Naive thymus-derived CD4-positive, alpha-beta T cell (primary cell): ENCODE data around the gene PKD1L1. TPM values are rescaled to one million over a fixed set of nuclear protein-coding genes. Genes with fewer than 3 reads are reported as not detected.
"Not testable (repeated sequence)": the region's sequence is repeated elsewhere in the genome, so short reads cannot be mapped to it uniquely, and the experiment has no call there.

ENCODE experiments used
- ATAC-seq: fragments of 150-1000 bp; cut with Tn5 transposase; 2 replicates; pipeline ENCODE4 v1.10.0; 2021; ENCODE audit warnings: mild to moderate bottlenecking, moderate library complexity
- CTCF ChIA-PET: fragments of 350-600 bp; sonication (Branson Sonifier 250); formaldehyde crosslinking; loops from one replicate; lab custom pipeline; 2021; ENCODE audit warnings: antibody characterized with exemption; lab: Charles Lee
- POLR2A ChIA-PET: fragments of 350-600 bp; sonication (Branson Sonifier 250); formaldehyde crosslinking; loops from one replicate; lab custom pipeline; 2021; ENCODE audit warnings: antibody characterized with exemption, inconsistent platforms; lab: Charles Lee
- DNase-seq, 9 donors: peaks; one replicate each; pipeline versions ENCODE4 v3.0.0 to v3.0.0-alpha.2; 2020 to 2022; ENCODE audit warnings: mixed read lengths in 1 of 9
- H3K27ac ChIP-seq: one replicate; pipeline ENCODE4 v1.7.0; 2013; ENCODE audit warnings: mild to moderate bottlenecking, low read depth, low read length, moderate library complexity
- H3K27me3 ChIP-seq, 2 donors: one replicate each; pipeline ENCODE4 v1.7.0; 2013; ENCODE audit warnings: low read length in 2 of 2, mild to moderate bottlenecking in 2 of 2, moderate library complexity in 2 of 2; ENCODE audit not compliant: control insufficient read depth in 2 of 2, insufficient read depth in 2 of 2
- H3K36me3 ChIP-seq, 3 experiments: 1 replicate in 2 of 3; 2 replicates in 1 of 3; pipeline ENCODE4 v1.7.0; 2013; ENCODE audit warnings: low read length in 3 of 3, mild to moderate bottlenecking in 3 of 3, moderate library complexity in 1 of 3; ENCODE audit not compliant: insufficient read depth in 3 of 3, control insufficient read depth in 2 of 3
- H3K4me1 ChIP-seq, 2 donors: one replicate each; pipeline ENCODE4 v1.7.0; 2013; ENCODE audit warnings: low read length in 2 of 2, mild to moderate bottlenecking in 2 of 2, moderate library complexity in 1 of 2; ENCODE audit not compliant: control insufficient read depth in 2 of 2, insufficient read depth in 2 of 2
- H3K4me3 ChIP-seq: 2 replicates; pipeline ENCODE4 v1.7.0; 2013; ENCODE audit warnings: mild to moderate bottlenecking, low read length
- H3K9me3 ChIP-seq, 3 experiments: 1 replicate in 2 of 3; 2 replicates in 1 of 3; pipeline ENCODE4 v1.7.0; 2013; ENCODE audit warnings: low read length in 3 of 3; ENCODE audit not compliant: control insufficient read depth in 2 of 3
- H3K27ac Mint-ChIP-seq, 9 donors: one replicate each; pipeline ENCODE4 v1.8.0; 2020 to 2022; ENCODE audit warnings: mixed read lengths in 9 of 9, mild to moderate bottlenecking in 8 of 9, moderate library complexity in 5 of 9, inconsistent platforms in 2 of 9
- H3K27me3 Mint-ChIP-seq, 5 donors: one replicate each; pipeline ENCODE4 v1.8.0; 2021 to 2022; ENCODE audit warnings: mixed read lengths in 5 of 5, mild to moderate bottlenecking in 1 of 5
- H3K36me3 Mint-ChIP-seq, 5 donors: one replicate each; pipeline ENCODE4 v1.8.0; 2020 to 2022; ENCODE audit warnings: mixed read lengths in 5 of 5, mild to moderate bottlenecking in 3 of 5, inconsistent platforms in 1 of 5
- H3K4me1 Mint-ChIP-seq, 7 donors: one replicate each; pipeline ENCODE4 v1.8.0; 2020 to 2022; ENCODE audit warnings: mixed read lengths in 7 of 7, mild to moderate bottlenecking in 3 of 7, inconsistent platforms in 1 of 7
- H3K4me3 Mint-ChIP-seq, 10 donors: one replicate each; pipeline ENCODE4 v1.8.0; 2020 to 2022; ENCODE audit warnings: mild to moderate bottlenecking in 10 of 10, mixed read lengths in 10 of 10, moderate library complexity in 6 of 10, inconsistent platforms in 2 of 10
- H3K9me3 Mint-ChIP-seq, 11 donors: one replicate each; pipeline ENCODE4 v1.8.0; 2020 to 2022; ENCODE audit warnings: mixed read lengths in 11 of 11, mild to moderate bottlenecking in 4 of 11, inconsistent platforms in 1 of 11, moderate library complexity in 1 of 11
- intact Hi-C, 2 donors: fragments of 100-400 bp; cut with micrococcal nuclease; formaldehyde crosslinking; loops; one replicate each; pipeline ENCODE4 v1.15.1; 2023
- polyA plus RNA-seq, 2 donors: library from polyadenylated mRNA; unstranded; fragments of 300-500 nt; fragmentation: Illumina TruSeq; gene quantifications; one replicate each; pipeline ENCODE4 v1.2.3, GENCODE V29; 2021
- total RNA-seq, 6 experiments: library from RNA in 5 of 6; stranded (reverse) in 5 of 6; gene quantifications; 1 replicate in 5 of 6; 2 replicates in 1 of 6; pipeline ENCODE4 v1.2.3 and lab custom pipeline; 2021 to 2026

PKD1L1 gene
- total and polyA plus RNA-seq, 7 experiments from 2014 or later: 0.07 to 1.5 (median 0.83) TPM; not detected in 1

DNA sequence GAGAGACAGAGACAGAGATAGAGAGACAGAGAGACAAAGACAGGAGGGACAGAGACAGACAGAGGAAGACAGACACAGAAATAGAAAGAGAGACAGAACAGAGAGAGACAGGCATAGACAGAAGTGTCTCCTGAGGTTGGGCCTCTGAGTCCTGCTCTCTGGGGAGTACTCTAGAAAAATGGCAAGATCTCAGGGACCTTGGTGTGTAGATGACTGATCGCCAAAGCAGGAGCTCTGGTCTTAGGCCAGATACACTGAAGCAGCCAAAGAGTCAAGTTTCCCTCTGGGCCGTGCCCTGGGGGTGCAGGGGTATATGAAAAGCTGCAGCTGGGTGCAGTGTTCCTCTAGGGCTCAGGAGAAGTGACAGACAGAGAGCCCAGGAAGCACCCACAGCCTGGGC lies 189.7 kb downstream of the PKD1L1 start:
- Histone ChIP-seq H3K27ac (no peak overlapping the region), H3K4me1 (no peaks in the 10 kb centered on the region), H3K9me3 (no peaks in the 10 kb centered on the region), H3K36me3 (no peaks in the 10 kb centered on the region), H3K27me3 (no peaks in the 10 kb centered on the region), H3K4me3 (no peak overlapping the region)
- DNase-seq (no peak), ATAC-seq (no peak)
- Mint-ChIP-seq H3K4me3 (no peak overlapping the region), H3K9me3 (peaks cover 0 to 3% (median 0%) of the 10 kb centered on the region in 11 donors), H3K4me1 (peaks cover 0 to 3% (median 0%) of the 10 kb centered on the region in 7 donors), H3K27ac (no peak overlapping the region), H3K27me3 (peaks cover 0 to 14% (median 4%) of the 10 kb centered on the region in 5 donors), H3K36me3 (peaks cover 0 to 4% (median 0%) of the 10 kb centered on the region in 5 donors)
- intact Hi-C loops: no loop called here
- ChIA-PET CTCF (no interaction called here), POLR2A (no interaction called here)

DNA sequence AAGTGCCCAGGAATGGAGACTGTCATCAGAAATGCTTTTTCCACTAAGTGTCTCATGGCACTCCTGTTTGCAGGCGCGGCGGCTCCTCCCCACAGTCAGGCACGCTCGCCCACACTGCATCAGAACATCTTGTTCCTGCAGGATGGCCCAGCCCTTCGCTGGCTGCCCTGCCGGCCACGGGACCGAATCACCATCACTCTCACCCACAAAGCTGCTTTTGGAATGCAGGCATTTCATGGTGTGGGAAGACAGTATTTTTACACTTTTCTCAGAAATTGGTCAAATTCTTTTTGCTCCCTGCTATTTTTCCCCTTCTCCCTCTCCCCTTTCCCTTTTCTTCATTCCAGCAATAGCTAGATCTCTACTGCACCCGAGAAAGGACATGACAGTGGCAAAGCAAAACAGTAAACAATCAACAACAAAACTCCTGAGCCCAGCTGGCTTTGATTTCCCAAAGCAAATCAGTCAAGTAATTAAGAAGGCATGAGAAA lies 190.3 kb downstream of the PKD1L1 start:
- peaks cover 0 to 14% (median 5%) of the 10 kb centered on the region in 5 donors for H3K27me3 Mint-ChIP-seq
- Histone ChIP-seq H3K27ac (no peak overlapping the region), H3K27me3 (no peaks in the 10 kb centered on the region), H3K36me3 (no peaks in the 10 kb centered on the region), H3K4me3 (no peak overlapping the region), H3K4me1 (no peaks in the 10 kb centered on the region), H3K9me3 (no peaks in the 10 kb centered on the region)
- H3K4me1 Mint-ChIP-seq: peaks cover 0 to 3% (median 0%) of the 10 kb centered on the region in 7 donors
- ChIA-PET POLR2A (no interaction called here), CTCF (no interaction called here)
- peaks cover 0 to 4% (median 0%) of the 10 kb centered on the region in 5 donors for H3K36me3 Mint-ChIP-seq
- H3K9me3 Mint-ChIP-seq: peaks cover 0 to 4% (median 0%) of the 10 kb centered on the region in 11 donors
- H3K4me3 Mint-ChIP-seq: no peak overlapping the region
- ATAC-seq (no peak), DNase-seq (no peak)
- intact Hi-C loops: no loop called here
- H3K27ac Mint-ChIP-seq: no peak overlapping the region

DNA sequence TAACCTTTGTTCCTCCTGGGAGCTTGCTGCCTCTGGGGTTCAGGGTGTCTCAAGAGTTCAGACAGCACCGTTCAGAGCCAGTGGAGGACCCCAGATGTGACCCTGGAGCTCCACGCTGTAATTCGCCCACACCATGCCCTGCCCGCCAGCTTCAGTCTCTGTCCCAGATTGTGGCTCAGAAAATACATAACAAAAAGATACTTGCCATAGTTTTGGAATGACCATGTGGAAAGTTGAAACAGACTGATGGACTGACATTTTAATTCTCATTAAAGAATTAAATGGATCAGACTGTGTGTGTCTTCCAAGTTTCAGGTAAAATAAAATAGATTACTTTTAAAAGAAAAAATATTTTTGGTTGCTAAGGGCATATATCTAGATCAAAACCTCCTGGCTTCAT lies 191.6 kb downstream of the PKD1L1 start:
- Mint-ChIP-seq H3K27me3 (peaks cover 0 to 14% (median 5%) of the 10 kb centered on the region in 5 donors), H3K4me3 (no peak overlapping the region), H3K4me1 (peaks cover 0 to 3% (median 0%) of the 10 kb centered on the region in 7 donors), H3K9me3 (peaks cover 0 to 7% (median 2%) of the 10 kb centered on the region in 11 donors), H3K36me3 (peaks cover 0 to 4% (median 0%) of the 10 kb centered on the region in 5 donors), H3K27ac (no peak overlapping the region)
- ATAC-seq (no peak), DNase-seq (no peak)
- Histone ChIP-seq H3K36me3 (no peaks in the 10 kb centered on the region), H3K4me1 (no peaks in the 10 kb centered on the region), H3K27ac (no peak overlapping the region), H3K4me3 (no peak overlapping the region), H3K27me3 (no peaks in the 10 kb centered on the region), H3K9me3 (no peaks in the 10 kb centered on the region)
- ChIA-PET POLR2A (no interaction called here), CTCF (no interaction called here)
- intact Hi-C loops: no loop called here

DNA sequence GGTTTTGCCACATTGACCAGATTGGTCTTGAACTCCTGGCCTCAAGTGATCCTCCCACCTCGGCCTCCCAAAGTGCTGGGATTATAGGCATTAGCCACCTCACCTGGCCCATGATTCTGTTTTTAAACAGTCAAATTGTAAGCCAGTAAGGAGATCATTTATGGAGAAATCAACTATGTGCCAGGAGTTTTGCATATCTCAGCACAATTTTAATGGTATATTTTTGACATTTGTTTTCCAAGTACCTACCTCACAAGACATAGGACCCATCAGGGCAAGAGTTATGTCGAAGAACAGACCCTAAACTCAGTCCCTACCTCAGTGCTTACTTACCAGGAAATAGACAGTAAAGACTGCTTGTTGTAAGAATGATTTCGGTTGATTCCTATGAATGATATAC lies 193.0 kb downstream of the PKD1L1 start:
- CTCF ChIA-PET: no interaction called here
- peaks cover 0 to 4% (median 0%) of the 10 kb centered on the region in 5 donors for H3K36me3 Mint-ChIP-seq
- POLR2A ChIA-PET: no interaction called here

DNA sequence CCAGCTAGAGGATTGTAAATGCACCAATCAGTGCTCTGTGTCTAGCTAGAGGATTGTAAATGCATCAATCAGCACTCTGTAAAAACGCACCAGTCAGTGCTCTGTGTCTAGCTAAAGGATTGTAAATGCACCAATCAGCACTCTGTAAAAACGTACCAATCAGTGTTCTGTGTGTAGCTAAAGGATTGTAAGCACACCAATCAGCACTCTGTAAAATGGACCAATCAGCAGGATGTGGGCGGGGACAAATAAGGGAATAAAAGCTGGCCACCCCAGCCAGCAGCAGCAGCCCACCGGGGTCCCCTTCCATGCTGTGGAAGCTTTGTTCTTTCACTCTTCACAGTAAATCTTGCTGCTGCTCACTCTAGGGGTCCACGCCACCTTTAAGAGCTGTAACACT lies 196.5 kb downstream of the PKD1L1 start:
- H3K27ac ChIP-seq, H3K4me1 Mint-ChIP-seq, H3K4me3 Mint-ChIP-seq, H3K36me3 Mint-ChIP-seq, H3K4me1 ChIP-seq, H3K36me3 ChIP-seq, H3K27me3 ChIP-seq, H3K9me3 ChIP-seq, H3K27ac Mint-ChIP-seq, DNase-seq, ATAC-seq, intact Hi-C loops, CTCF ChIA-PET, H3K4me3 ChIP-seq, POLR2A ChIA-PET: not testable (repeated sequence)
- Mint-ChIP-seq H3K27me3 (peaks cover 0 to 24% (median 17%) of the 10 kb centered on the region in 5 donors), H3K9me3 (peaks cover 0 to 11% (median 3%) of the 10 kb centered on the region in 11 donors)

More for the DNA sequence above, 193.0 kb downstream of the PKD1L1 start:
- Histone ChIP-seq H3K27me3 (no peaks in the 10 kb centered on the region), H3K9me3 (no peaks in the 10 kb centered on the region), H3K27ac (no peak overlapping the region), H3K4me3 (no peak overlapping the region), H3K36me3 (no peaks in the 10 kb centered on the region), H3K4me1 (no peaks in the 10 kb centered on the region)
- no peak overlapping the region for H3K27ac Mint-ChIP-seq
- DNase-seq (no peak), ATAC-seq (no peak)
- H3K4me1 Mint-ChIP-seq: peaks cover 0 to 10% (median 4%) of the 10 kb centered on the region in 7 donors
- peaks cover 0 to 10% (median 6%) of the 10 kb centered on the region in 5 donors for H3K27me3 Mint-ChIP-seq
- intact Hi-C loops: no loop called here
- H3K9me3 Mint-ChIP-seq: peaks cover 0 to 11% (median 3%) of the 10 kb centered on the region in 11 donors
- no peak overlapping the region for H3K4me3 Mint-ChIP-seq

DNA sequence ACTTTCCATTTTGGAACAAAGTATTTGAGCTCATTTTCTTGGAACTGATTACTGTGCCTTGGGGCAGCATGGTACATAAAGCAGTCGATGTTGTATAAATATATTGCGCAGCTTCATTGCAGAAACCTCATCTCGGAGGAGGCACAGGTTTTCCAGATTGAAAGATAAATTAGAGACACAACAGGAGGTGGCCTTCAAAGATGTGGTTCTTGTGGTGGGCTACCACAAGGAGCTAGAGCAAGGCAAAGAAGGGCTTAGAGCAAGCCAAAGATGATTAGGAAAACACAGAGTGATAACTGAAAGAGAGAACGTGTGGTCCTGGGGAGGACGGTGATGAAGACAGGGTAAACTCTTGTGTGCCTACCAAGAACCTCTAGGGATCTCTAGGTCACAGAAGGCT lies 197.2 kb downstream of the PKD1L1 start:
- H3K27ac ChIP-seq: no peak overlapping the region
- Mint-ChIP-seq H3K36me3 (peaks cover 0 to 4% (median 0%) of the 10 kb centered on the region in 5 donors), H3K9me3 (peaks cover 0 to 11% (median 3%) of the 10 kb centered on the region in 11 donors), H3K4me3 (no peak overlapping the region), H3K27me3 (peaks cover 0 to 25% (median 18%) of the 10 kb centered on the region in 5 donors), H3K27ac (no peak overlapping the region), H3K4me1 (peaks cover 0 to 10% (median 1%) of the 10 kb centered on the region in 7 donors)
- no peak for DNase-seq
- H3K9me3 ChIP-seq: no peaks in the 10 kb centered on the region
- POLR2A ChIA-PET: no interaction called here
- no peaks in the 10 kb centered on the region for H3K27me3 ChIP-seq
- no peak for ATAC-seq
- H3K36me3 ChIP-seq: no peaks in the 10 kb centered on the region
- CTCF ChIA-PET: no interaction called here
- H3K4me3 ChIP-seq: no peak overlapping the region
- no peaks in the 10 kb centered on the region for H3K4me1 ChIP-seq
- intact Hi-C loops: no loop called here

DNA sequence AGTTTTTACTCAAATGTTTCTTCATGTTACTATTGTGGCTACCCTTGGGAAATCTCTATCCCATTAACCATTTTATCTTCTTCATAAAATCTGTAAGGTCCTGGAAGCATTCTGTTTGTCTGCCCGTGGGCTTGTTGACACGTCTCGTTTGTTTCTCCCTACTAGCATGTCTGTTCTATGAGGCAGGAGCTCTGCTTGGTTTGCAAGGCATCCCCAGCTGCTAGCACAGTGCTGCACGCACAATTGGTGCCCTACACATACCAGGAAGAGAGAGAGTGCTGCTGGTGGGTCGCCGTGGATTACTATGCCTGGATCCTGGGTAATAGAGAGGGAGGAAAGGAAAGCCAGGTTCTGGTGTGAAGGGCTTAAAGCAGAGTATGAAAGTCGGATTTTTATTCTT lies 200.2 kb downstream of the PKD1L1 start:
- peaks cover 0 to 20% (median 12%) of the 10 kb centered on the region in 5 donors for H3K27me3 Mint-ChIP-seq
- peaks cover 0 to 10% (median 1%) of the 10 kb centered on the region in 7 donors for H3K4me1 Mint-ChIP-seq
- no peaks in the 10 kb centered on the region for H3K27me3 ChIP-seq
- no peaks in the 10 kb centered on the region for H3K9me3 ChIP-seq
- POLR2A ChIA-PET: no interaction called here
- ATAC-seq (no peak), DNase-seq (no peak)
- H3K27ac Mint-ChIP-seq: no peak overlapping the region
- H3K9me3 Mint-ChIP-seq: peaks cover 0 to 11% (median 2%) of the 10 kb centered on the region in 11 donors
- no peak overlapping the region for H3K27ac ChIP-seq
- H3K4me3 Mint-ChIP-seq: no peak overlapping the region
- H3K4me3 ChIP-seq: no peak overlapping the region
- intact Hi-C loops: no loop called here
- no peaks in the 10 kb centered on the region for H3K4me1 ChIP-seq
- H3K36me3 Mint-ChIP-seq: no peaks in the 10 kb centered on the region
- CTCF ChIA-PET: no interaction called here
- H3K36me3 ChIP-seq: no peaks in the 10 kb centered on the region
